Glomerular visceral epithelial cell (primary cell): ENCODE data around the gene PABPN1.
A peak's percentile ranks its signal among the peaks of the same experiment; 100 is the strongest.

Experiments
- DNase-seq: peaks from one replicate; pipeline ENCODE4 v3.0.0-alpha.2; 2016; ENCODE audit errors: extremely low spot score

PABPN1 gene

GRCh38 chr14:23326491-23327332 is 5.5 kb downstream of the PABPN1 start:
- DNase-seq = no peak

- peak; percentile 75 for DNase-seq
These were observed 6.9 kb downstream of the PABPN1 start for GRCh38 chr14:23327947-23328744.

- DNase-seq = no peak
These were observed 14.4 kb downstream of the PABPN1 start for GRCh38 chr14:23335623-23336022.

GRCh38 chr14:23339506-23340268 is 18.4 kb downstream of the PABPN1 start:
- DNase-seq = no peak

GRCh38 chr14:23344481-23344880 is 23.2 kb downstream of the PABPN1 start:
- no peak for DNase-seq

- no peak for DNase-seq
These were observed 24.9 kb downstream of the PABPN1 start for GRCh38 chr14:23345987-23346692.

- no peak for DNase-seq
These were observed 25.6 kb downstream of the PABPN1 start for GRCh38 chr14:23346693-23347405.

GRCh38 chr14:23347406-23348296 is 26.4 kb downstream of the PABPN1 start:
- DNase-seq = no peak

GRCh38 chr14:23348297-23348655 is 27.0 kb downstream of the PABPN1 start:
- no peak for DNase-seq

- no peak for DNase-seq
These were observed 28.0 kb downstream of the PABPN1 start for GRCh38 chr14:23349156-23349845.

GRCh38 chr14:23351681-23352505 is 30.6 kb downstream of the PABPN1 start:
- peak; percentile 11 for DNase-seq

- peak; percentile 81 for DNase-seq
These were observed 31.5 kb downstream of the PABPN1 start, which contains the start of gene SLC22A17 for GRCh38 chr14:23352506-23353432. Gene SLC22A17 (minus strand): TSS chr14:23352887.

- no peak for DNase-seq
These were observed 32.1 kb downstream of the PABPN1 start for GRCh38 chr14:23353433-23353780.

GRCh38 chr14:23354990-23355389 is 33.7 kb downstream of the PABPN1 start:
- DNase-seq = no peak

- DNase-seq = no peak
These were observed 34.7 kb downstream of the PABPN1 start for GRCh38 chr14:23355871-23356435.

GRCh38 chr14:23356662-23357061 is 35.4 kb downstream of the PABPN1 start:
- DNase-seq = no peak

- DNase-seq = no peak
These were observed 36.0 kb downstream of the PABPN1 start for GRCh38 chr14:23357261-23357660.
